ENCODE data around the gene FKBP5. TPM values are rescaled to one million over a fixed set of nuclear protein-coding genes. Genes with fewer than 3 reads are reported as not detected.

Gene FKBP5
- total RNA-seq, 1 experiment from 2014 or later, result 28.3 TPM

DNA sequence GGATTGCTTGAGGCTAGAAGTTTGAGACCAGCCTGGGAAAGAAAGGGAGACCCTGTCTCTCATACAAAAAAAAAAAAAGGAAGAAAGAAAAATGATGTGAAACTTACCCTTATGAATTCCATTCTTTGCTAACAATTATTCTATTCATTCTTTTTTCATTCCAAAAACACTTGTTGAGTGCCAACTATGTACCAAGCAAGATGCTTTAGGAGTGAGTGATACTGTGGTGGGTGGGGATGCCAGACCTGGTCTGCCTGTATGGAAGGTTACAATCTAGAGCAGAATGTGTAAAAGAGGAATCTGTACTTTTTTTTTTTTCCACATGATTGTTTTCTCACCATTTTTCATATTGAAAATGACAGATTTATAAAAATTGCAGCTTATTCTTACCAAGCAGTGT is 102.2 kb downstream of the FKBP5 start:
- Histone ChIP-seq H3K27me3 (ENCODE audit: low read length) (no peaks in the 10 kb centered on the region), H3K9me3 (ENCODE audit: low read length) (no peaks in the 10 kb centered on the region), H3K27ac (ENCODE audit: low read length) (peak overlapping the region; percentile 15; the same call in 1 of the 2 replicates), H2AFZ (ENCODE audit: low read length) (no peak overlapping the region), H3K79me2 (ENCODE audit: low read length) (peaks cover 11% of the 10 kb centered on the region; the same call in 1 of the 2 replicates), H3K9me2 (replicated peaks; ENCODE audit: insufficient read depth, low read length) (no peaks in the 10 kb centered on the region), H3K4me2 (ENCODE audit: low read depth, low read length, poor library complexity, severe bottlenecking) (no peak overlapping the region), H3K4me1 (ENCODE audit: low read length) (peaks cover 17% of the 10 kb centered on the region), H4K20me1 (ENCODE audit: insufficient read depth, low read depth, low read length) (no peaks in the 10 kb centered on the region), H3K9ac (ENCODE audit: low read length) (no peak overlapping the region), H3K36me3 (ENCODE audit: insufficient read depth, low read length) (peaks cover 7% of the 10 kb centered on the region; the same call in 1 of the 2 replicates), H3K4me3 (ENCODE audit: low read length) (no peak overlapping the region)
- no peak for DNase-seq

GRCh38 chr6:35585658-35586057 is 103.1 kb downstream of the FKBP5 start:
- H3K4me2 ChIP-seq (ENCODE audit: low read depth, low read length, poor library complexity, severe bottlenecking), result no peak overlapping the region
- H3K9me3 ChIP-seq (ENCODE audit: low read length), result no peaks in the 10 kb centered on the region
- no peaks in the 10 kb centered on the region for H3K9me2 ChIP-seq (replicated peaks; ENCODE audit: insufficient read depth, low read length)
- H3K9ac ChIP-seq (ENCODE audit: low read length), result no peak overlapping the region
- no peaks in the 10 kb centered on the region for H3K27me3 ChIP-seq (ENCODE audit: low read length)
- no peaks in the 10 kb centered on the region for H4K20me1 ChIP-seq (ENCODE audit: insufficient read depth, low read depth, low read length)
- peaks cover 17% of the 10 kb centered on the region for H3K4me1 ChIP-seq (ENCODE audit: low read length)
- peaks cover 5% of the 10 kb centered on the region; the same call in 1 of the 2 replicates for H3K79me2 ChIP-seq (ENCODE audit: low read length)
- DNase-seq, result no peak
- H3K27ac ChIP-seq (ENCODE audit: low read length), result peak overlapping the region; percentile 15; the same call in 1 of the 2 replicates
- H3K4me3 ChIP-seq (ENCODE audit: low read length), result no peak overlapping the region
- H3K36me3 ChIP-seq (ENCODE audit: insufficient read depth, low read length), result peaks cover 7% of the 10 kb centered on the region; the same call in 1 of the 2 replicates
- H2AFZ ChIP-seq (ENCODE audit: low read length), result no peak overlapping the region

DNA sequence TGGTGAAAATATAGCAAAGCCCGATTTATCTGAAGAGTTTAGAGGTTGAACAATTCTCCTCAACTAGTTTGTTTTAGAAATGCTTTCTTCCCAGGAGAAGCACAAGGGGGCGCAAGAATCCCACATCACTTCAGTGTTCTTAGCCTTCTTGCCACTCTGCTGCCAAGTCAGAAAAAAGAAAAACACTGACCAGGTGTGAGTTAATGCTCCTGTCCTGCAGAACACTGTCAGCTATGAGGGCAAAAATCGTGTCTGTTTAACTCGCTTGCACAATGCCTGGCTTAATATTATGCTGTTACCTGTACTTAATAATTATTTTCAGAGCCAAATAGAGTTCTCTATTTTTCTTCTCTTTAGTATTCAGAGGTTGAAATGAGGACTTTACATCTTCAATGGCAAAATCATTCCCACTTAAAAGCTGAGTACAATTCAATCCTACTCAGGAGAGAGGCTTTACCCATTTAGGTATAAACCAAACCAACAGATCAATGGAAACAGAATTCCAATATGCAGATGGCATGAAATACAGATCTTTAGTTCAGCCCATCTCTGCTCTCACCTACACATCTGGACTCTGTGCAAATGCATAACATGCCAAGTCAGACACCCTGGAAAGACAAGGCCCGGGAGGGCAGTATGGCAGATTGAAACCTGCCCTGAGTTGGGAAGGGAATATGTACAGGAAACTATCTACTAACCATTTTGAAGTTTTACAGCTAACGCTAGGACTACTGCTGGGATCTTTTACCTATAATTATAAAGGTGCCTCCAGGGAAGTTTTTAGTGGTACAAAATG is 104.6 kb downstream of the FKBP5 start:
- no peak overlapping the region for H2AFZ ChIP-seq (ENCODE audit: low read length)
- H3K4me1 ChIP-seq (ENCODE audit: low read length), result peaks cover 17% of the 10 kb centered on the region
- no peak overlapping the region for H3K4me3 ChIP-seq (ENCODE audit: low read length)
- H3K9me2 ChIP-seq (replicated peaks; ENCODE audit: insufficient read depth, low read length), result no peaks in the 10 kb centered on the region
- H3K79me2 ChIP-seq (ENCODE audit: low read length), result 0 out of 2 replicates have a peak, but pooled peaks cover 5% of the 10 kb centered on the region
- H3K27ac ChIP-seq (ENCODE audit: low read length), result 0 out of 2 replicates have a peak overlapping the region, but pooled peaks have one; percentile 5
- H3K36me3 ChIP-seq (ENCODE audit: insufficient read depth, low read length), result peaks cover 7% of the 10 kb centered on the region; the same call in 1 of the 2 replicates
- no peak overlapping the region for H3K4me2 ChIP-seq (ENCODE audit: low read depth, low read length, poor library complexity, severe bottlenecking)
- peak; percentile 89 for DNase-seq
- no peaks in the 10 kb centered on the region for H4K20me1 ChIP-seq (ENCODE audit: insufficient read depth, low read depth, low read length)
- H3K9me3 ChIP-seq (ENCODE audit: low read length), result no peaks in the 10 kb centered on the region
- H3K9ac ChIP-seq (ENCODE audit: low read length), result no peak overlapping the region
- no peaks in the 10 kb centered on the region for H3K27me3 ChIP-seq (ENCODE audit: low read length)

DNA sequence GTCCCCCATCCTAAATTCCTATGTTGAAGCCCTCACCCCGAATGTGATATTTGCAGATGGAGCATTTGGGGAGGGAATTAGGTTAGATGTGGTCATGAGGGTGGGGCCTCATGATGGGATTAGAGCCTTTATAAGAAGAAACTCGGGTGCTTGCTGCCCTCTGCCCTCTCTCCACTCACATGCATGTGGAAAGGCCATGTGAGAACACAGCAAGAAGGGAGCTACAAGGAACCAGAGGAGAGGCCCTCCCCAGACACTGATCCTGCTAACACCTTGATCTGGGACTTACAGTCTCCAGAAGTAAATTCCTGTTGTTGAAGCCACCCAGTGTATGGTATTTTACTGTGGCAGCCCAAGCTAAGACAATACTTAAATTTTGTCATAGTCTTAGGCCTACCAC is 106.4 kb downstream of the FKBP5 start:
- H4K20me1 ChIP-seq (ENCODE audit: insufficient read depth, low read depth, low read length), result no peaks in the 10 kb centered on the region
- no peaks in the 10 kb centered on the region for H3K9me3 ChIP-seq (ENCODE audit: low read length)
- peaks cover 17% of the 10 kb centered on the region for H3K4me1 ChIP-seq (ENCODE audit: low read length)
- no peak overlapping the region for H2AFZ ChIP-seq (ENCODE audit: low read length)
- H3K36me3 ChIP-seq (ENCODE audit: insufficient read depth, low read length), result peaks cover 7% of the 10 kb centered on the region; the same call in 1 of the 2 replicates
- no peak overlapping the region for H3K4me3 ChIP-seq (ENCODE audit: low read length)
- DNase-seq, result no peak
- no peak overlapping the region for H3K9ac ChIP-seq (ENCODE audit: low read length)
- H3K27me3 ChIP-seq (ENCODE audit: low read length), result no peaks in the 10 kb centered on the region
- H3K27ac ChIP-seq (ENCODE audit: low read length), result no peak overlapping the region
- no peaks in the 10 kb centered on the region for H3K9me2 ChIP-seq (replicated peaks; ENCODE audit: insufficient read depth, low read length)
- H3K79me2 ChIP-seq (ENCODE audit: low read length), result 0 out of 2 replicates have a peak, but pooled peaks cover 5% of the 10 kb centered on the region
- no peak overlapping the region for H3K4me2 ChIP-seq (ENCODE audit: low read depth, low read length, poor library complexity, severe bottlenecking)

DNA sequence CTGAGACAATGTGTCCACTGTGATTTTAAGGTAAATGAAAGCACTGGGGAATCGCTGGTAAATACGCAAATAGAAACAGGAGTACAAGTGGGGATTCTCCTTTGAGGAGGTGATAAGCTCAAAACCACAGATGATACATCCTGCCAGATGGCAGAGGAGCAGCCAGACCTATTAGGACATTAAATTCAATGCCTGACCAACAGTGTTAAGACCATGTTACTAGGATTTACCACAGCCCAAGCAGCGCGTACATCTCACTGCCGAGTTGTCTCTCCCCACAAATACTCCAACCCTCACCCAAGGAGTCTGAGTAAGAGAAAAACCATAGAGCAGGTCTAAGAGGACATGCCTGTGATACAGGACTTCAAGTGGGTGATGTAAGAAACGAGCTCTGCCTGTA is 107.1 kb downstream of the FKBP5 start:
- Histone ChIP-seq H4K20me1 (ENCODE audit: insufficient read depth, low read depth, low read length) (no peaks in the 10 kb centered on the region), H3K36me3 (ENCODE audit: insufficient read depth, low read length) (peaks cover under 1% of the 10 kb centered on the region; the same call in 1 of the 2 replicates)
- no peak for DNase-seq

GRCh38 chr6:35580836-35581235 is 107.9 kb downstream of the FKBP5 start:
- Histone ChIP-seq H4K20me1 (ENCODE audit: insufficient read depth, low read depth, low read length) (no peaks in the 10 kb centered on the region), H3K4me2 (ENCODE audit: low read depth, low read length, poor library complexity, severe bottlenecking) (no peak overlapping the region), H2AFZ (ENCODE audit: low read length) (no peak overlapping the region), H3K9ac (ENCODE audit: low read length) (no peak overlapping the region), H3K9me3 (ENCODE audit: low read length) (no peaks in the 10 kb centered on the region), H3K36me3 (ENCODE audit: insufficient read depth, low read length) (no peaks in the 10 kb centered on the region; the same call in 1 of the 2 replicates), H3K4me3 (ENCODE audit: low read length) (no peak overlapping the region), H3K27ac (ENCODE audit: low read length) (no peak overlapping the region), H3K4me1 (ENCODE audit: low read length) (peaks cover 13% of the 10 kb centered on the region), H3K79me2 (ENCODE audit: low read length) (0 out of 2 replicates have a peak, but pooled peaks cover 5% of the 10 kb centered on the region), H3K9me2 (replicated peaks; ENCODE audit: insufficient read depth, low read length) (no peaks in the 10 kb centered on the region), H3K27me3 (ENCODE audit: low read length) (no peaks in the 10 kb centered on the region)
- DNase-seq, result no peak

More for the DNA sequence above, 107.1 kb downstream of the FKBP5 start:
- no peaks in the 10 kb centered on the region for H3K27me3 ChIP-seq (ENCODE audit: low read length)
- H3K9me2 ChIP-seq (replicated peaks; ENCODE audit: insufficient read depth, low read length), result no peaks in the 10 kb centered on the region
- H3K79me2 ChIP-seq (ENCODE audit: low read length), result 0 out of 2 replicates have a peak, but pooled peaks cover 5% of the 10 kb centered on the region
- no peak overlapping the region for H3K4me2 ChIP-seq (ENCODE audit: low read depth, low read length, poor library complexity, severe bottlenecking)
- H3K27ac ChIP-seq (ENCODE audit: low read length), result no peak overlapping the region
- no peak overlapping the region for H3K4me3 ChIP-seq (ENCODE audit: low read length)
- H3K9me3 ChIP-seq (ENCODE audit: low read length), result no peaks in the 10 kb centered on the region
- H3K9ac ChIP-seq (ENCODE audit: low read length), result no peak overlapping the region
- no peak overlapping the region for H2AFZ ChIP-seq (ENCODE audit: low read length)
- H3K4me1 ChIP-seq (ENCODE audit: low read length), result peaks cover 13% of the 10 kb centered on the region

GRCh38 chr6:35576682-35577081 is 112.0 kb downstream of the FKBP5 start:
- Histone ChIP-seq H4K20me1 (ENCODE audit: insufficient read depth, low read depth, low read length) (no peaks in the 10 kb centered on the region), H3K36me3 (ENCODE audit: insufficient read depth, low read length) (0 out of 2 replicates have a peak, but pooled peaks cover 12% of the 10 kb centered on the region)

DNA sequence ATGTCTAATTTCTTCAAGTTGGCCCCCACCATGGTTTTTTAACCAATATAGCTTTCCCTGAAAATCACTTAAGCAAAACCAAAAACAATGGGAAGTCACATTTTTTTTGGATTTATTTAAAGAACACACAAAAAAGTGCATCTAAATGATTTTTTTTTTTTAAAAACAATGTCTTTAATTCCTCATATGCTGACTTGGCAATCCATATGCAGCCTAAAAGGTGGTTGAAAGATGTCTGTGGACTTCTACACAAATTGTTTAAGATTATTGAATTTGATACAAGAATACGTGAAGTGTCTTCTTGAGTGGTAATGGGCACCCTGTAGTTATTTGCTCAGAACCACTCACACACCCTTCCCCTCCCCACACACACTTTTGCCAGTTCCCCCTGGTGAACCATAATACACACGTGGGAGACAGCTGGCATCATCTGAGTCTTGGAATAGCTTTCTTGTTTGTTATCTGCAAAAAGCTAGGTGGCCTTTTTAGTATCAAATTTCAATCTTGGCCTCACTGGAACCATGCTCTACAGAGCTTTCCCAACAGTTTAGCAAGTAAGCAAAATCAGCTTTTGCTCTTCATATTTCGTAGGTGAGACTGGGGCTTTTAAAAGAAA is 115.1 kb downstream of the FKBP5 start:
- Histone ChIP-seq H3K9ac (ENCODE audit: low read length) (no peak overlapping the region), H3K4me2 (ENCODE audit: low read depth, low read length, poor library complexity, severe bottlenecking) (no peak overlapping the region), H3K79me2 (ENCODE audit: low read length) (no peaks in the 10 kb centered on the region), H3K9me3 (ENCODE audit: low read length) (no peaks in the 10 kb centered on the region), H2AFZ (ENCODE audit: low read length) (no peak overlapping the region), H3K36me3 (ENCODE audit: insufficient read depth, low read length) (0 out of 2 replicates have a peak, but pooled peaks cover 12% of the 10 kb centered on the region), H3K4me3 (ENCODE audit: low read length) (no peak overlapping the region), H3K27ac (ENCODE audit: low read length) (no peak overlapping the region), H3K4me1 (ENCODE audit: low read length) (no peaks in the 10 kb centered on the region), H3K27me3 (ENCODE audit: low read length) (no peaks in the 10 kb centered on the region), H4K20me1 (ENCODE audit: insufficient read depth, low read depth, low read length) (no peaks in the 10 kb centered on the region), H3K9me2 (replicated peaks; ENCODE audit: insufficient read depth, low read length) (no peaks in the 10 kb centered on the region)
- no peak for DNase-seq

More at GRCh38 chr6:35576682-35577081, 112.0 kb downstream of the FKBP5 start:
- Histone ChIP-seq H3K79me2 (ENCODE audit: low read length) (no peaks in the 10 kb centered on the region), H3K9me3 (ENCODE audit: low read length) (no peaks in the 10 kb centered on the region), H3K4me2 (ENCODE audit: low read depth, low read length, poor library complexity, severe bottlenecking) (no peak overlapping the region), H3K4me1 (ENCODE audit: low read length) (no peaks in the 10 kb centered on the region), H2AFZ (ENCODE audit: low read length) (no peak overlapping the region), H3K4me3 (ENCODE audit: low read length) (no peak overlapping the region), H3K9me2 (replicated peaks; ENCODE audit: insufficient read depth, low read length) (no peaks in the 10 kb centered on the region), H3K27me3 (ENCODE audit: low read length) (no peaks in the 10 kb centered on the region), H3K9ac (ENCODE audit: low read length) (no peak overlapping the region), H3K27ac (ENCODE audit: low read length) (no peak overlapping the region)
- no peak for DNase-seq

Measured in Karpas-422 (cell line).